Tibial nerve (tissue), 4 donors: ENCODE measurements around the gene ARL8B. TPM values are rescaled to one million over a fixed set of nuclear protein-coding genes. Genes with fewer than 3 reads are reported as not detected.
A peak's percentile ranks its signal among the peaks of the same experiment; 100 is the strongest.

ENCODE experiments used
- DNase-seq, 2 donors: peaks; one replicate each; pipeline ENCODE4 v3.0.0-alpha.2; 2019; ENCODE audit warnings: low spot score in 2 of 2
- H3K27ac ChIP-seq, 4 donors: fragments of 200-600 bp; sonication (generic) in 3 of 4; one replicate each; pipeline ENCODE4 v1.5.1; 2017 to 2019; ENCODE audit warnings: mild to moderate bottlenecking in 1 of 4
- H3K27me3 ChIP-seq, 2 donors: fragments of 200-600 bp; sonication (generic) in 1 of 2; one replicate each; pipeline versions ENCODE4 v1.5.1 to v1.6.0; 2017 to 2019
- H3K36me3 ChIP-seq, 3 donors: fragments of 200-600 bp; sonication (generic); one replicate each; pipeline ENCODE4 v1.5.1; 2018 to 2019
- H3K4me1 ChIP-seq, 4 donors: fragments of 200-600 bp; sonication (generic) in 3 of 4; one replicate each; pipeline ENCODE4 v1.5.1; 2017 to 2019
- H3K4me3 ChIP-seq, 4 donors: fragments of 200-600 bp; sonication (generic) in 3 of 4; one replicate each; pipeline ENCODE4 v1.5.1; 2017 to 2019; ENCODE audit warnings: mild to moderate bottlenecking in 1 of 4, moderate library complexity in 1 of 4
- H3K9me3 ChIP-seq, 4 donors: fragments of 200-600 bp; sonication (generic) in 3 of 4; one replicate each; pipeline ENCODE4 v1.5.1; 2017 to 2019
- CTCF ChIP-seq, 5 experiments: fragments of 200-600 bp in 3 of 5; fragments of 450-650 bp in 2 of 5; sonication (generic) in 3 of 5; IDR thresholded peaks; one replicate each; pipeline ENCODE4 v1.5.1; 2016 to 2019; ENCODE audit warnings: antibody characterized with exemption in 5 of 5, mild to moderate bottlenecking in 3 of 5, moderate library complexity in 2 of 5
- EP300 ChIP-seq, 2 donors: sonication (generic); formaldehyde crosslinking; IDR thresholded peaks; one replicate each; pipeline ENCODE4 v1.6.1; 2017; ENCODE audit warnings: antibody characterized with exemption in 2 of 2, mild to moderate bottlenecking in 1 of 2
- POLR2A ChIP-seq, 2 donors: fragments of 450-650 bp; IDR thresholded peaks; one replicate each; pipeline ENCODE4 v1.6.1; 2017; ENCODE audit warnings: antibody characterized with exemption in 2 of 2, mild to moderate bottlenecking in 2 of 2, moderate library complexity in 2 of 2
- WGBS, 2 donors: methylation state at CpG; one replicate each; pipeline ENCODE4 v1.1.5; 2018; 5-methylcytosine and 5-hydroxymethylcytosine counted together
- total RNA-seq, 4 donors: library from RNA; depleted of rRNA; stranded (reverse); fragments of >200 nt; gene quantifications; one replicate each; pipeline ENCODE4 v1.1.0, GENCODE V29; 2016

Gene ARL8B
- total RNA-seq, 4 donors from 2014 or later: 47.6 to 54.4 (median 49.4) TPM

GRCh38 chr3:5186858-5187155 lies 64.7 kb downstream of the ARL8B start:
- Histone ChIP-seq H3K36me3 (peaks cover 0 to 16% (median 0%) of the 10 kb centered on the region in 3 donors), H3K9me3 (no peaks in the 10 kb centered on the region), H3K4me1 (peaks cover 0 to 48% (median 23%) of the 10 kb centered on the region in 4 donors), H3K27ac (peak overlapping the region; percentile 41 to 97 (median 93)), H3K4me3 (peak overlapping the region; percentile 56 to 98 (median 92)), H3K27me3 (no peaks in the 10 kb centered on the region)
- DNase-seq: no peak
- WGBS, 2 donors: 11 to 13% methylated on average over 8 of the region's 8 CpGs
- TF ChIP-seq CTCF (IDR thresholded peaks at IDR 0.05) (no peak), EP300 (IDR thresholded peaks at IDR 0.05) (no peak), POLR2A (IDR thresholded peaks at IDR 0.05) (no peak)

- peaks cover 0 to 11% (median 0%) of the 10 kb centered on the region in 3 donors for H3K36me3 ChIP-seq
- no peaks in the 10 kb centered on the region for H3K27me3 ChIP-seq
- no peaks in the 10 kb centered on the region for H3K9me3 ChIP-seq
- peak within 1 kb of the TSS; percentile 72 to 97 (median 97) for H3K27ac ChIP-seq
- peak; percentile 86 to 91 for DNase-seq
- peak within 1 kb of the TSS; percentile 91 to 98 (median 96) for H3K4me3 ChIP-seq
- WGBS, 2 donors: 0 to 1% methylated on average over 19 to 63 of the region's 78 CpGs
- TF ChIP-seq EP300 (IDR thresholded peaks at IDR 0.05) (peak; percentile 16 to 77), POLR2A (IDR thresholded peaks at IDR 0.05) (peak; percentile 71 to 80), CTCF (IDR thresholded peaks at IDR 0.05) (peak in 1 of 5 experiments; percentile 40)
- H3K4me1 ChIP-seq: peaks cover 0 to 53% (median 25%) of the 10 kb centered on the region in 4 donors
Measured at GRCh38 chr3:5187156-5187919, 65.2 kb downstream of the ARL8B start, which contains the start of gene EDEM1. Gene EDEM1 (plus strand): TSS chr3:5187707. CDS start chr3:5187806, 99 bp downstream.

- H3K27ac ChIP-seq: peak overlapping the region; percentile 72 to 97 (median 97)
- TF ChIP-seq POLR2A (IDR thresholded peaks at IDR 0.05) (no peak), CTCF (IDR thresholded peaks at IDR 0.05) (no peak), EP300 (IDR thresholded peaks at IDR 0.05) (no peak)
- no peaks in the 10 kb centered on the region for H3K27me3 ChIP-seq
- DNase-seq: no peak
- 0 to 1% methylated on average over 11 to 28 of the region's 66 CpGs for WGBS, 2 donors
- H3K9me3 ChIP-seq: no peaks in the 10 kb centered on the region
- H3K4me3 ChIP-seq: peak overlapping the region; percentile 91 to 98 (median 96)
- peaks cover 0 to 6% (median 0%) of the 10 kb centered on the region in 3 donors for H3K36me3 ChIP-seq
- H3K4me1 ChIP-seq: peaks cover 0 to 59% (median 29%) of the 10 kb centered on the region in 4 donors
Measured at GRCh38 chr3:5187920-5188418, 65.9 kb downstream of the ARL8B start.

- Histone ChIP-seq H3K4me1 (peaks cover 0 to 60% (median 29%) of the 10 kb centered on the region in 4 donors), H3K36me3 (peaks cover 0 to 2% (median 0%) of the 10 kb centered on the region in 3 donors)
- WGBS, 2 donors: 6 to 9% methylated on average over 17 to 19 of the region's 26 CpGs
Measured at GRCh38 chr3:5188419-5189221, 66.5 kb downstream of the ARL8B start.

More at GRCh38 chr3:5188419-5189221, 66.5 kb downstream of the ARL8B start:
- Histone ChIP-seq H3K27me3 (no peaks in the 10 kb centered on the region), H3K9me3 (no peaks in the 10 kb centered on the region), H3K4me3 (peak overlapping the region; percentile 91 to 98 (median 96)), H3K27ac (peak overlapping the region; percentile 72 to 97 (median 97))
- TF ChIP-seq CTCF (IDR thresholded peaks at IDR 0.05) (no peak), POLR2A (IDR thresholded peaks at IDR 0.05) (no peak), EP300 (IDR thresholded peaks at IDR 0.05) (no peak)
- DNase-seq: no peak
